Retinal pigment epithelial cell (primary cell): ENCODE results near the gene CLDN14.

ENCODE experiments used
- DNase-seq: peaks from one replicate; pipeline ENCODE4 v3.0.0-alpha.2; 2010; ENCODE audit warnings: low read depth
- H3K4me3 ChIP-seq: 2 replicates; pipeline ENCODE4 v1.5.1; 2011; ENCODE audit warnings: mild to moderate bottlenecking, low read length, control low read depth, moderate library complexity
- TF ChIP-seq, protein P1 (sequence below): conservative IDR thresholded peaks from 2 replicates; pipeline ENCODE4 v1.5.1; 2011; ENCODE audit warnings: low read depth, low read length, control low read depth, inconsistent platforms

Gene CLDN14

DNA sequence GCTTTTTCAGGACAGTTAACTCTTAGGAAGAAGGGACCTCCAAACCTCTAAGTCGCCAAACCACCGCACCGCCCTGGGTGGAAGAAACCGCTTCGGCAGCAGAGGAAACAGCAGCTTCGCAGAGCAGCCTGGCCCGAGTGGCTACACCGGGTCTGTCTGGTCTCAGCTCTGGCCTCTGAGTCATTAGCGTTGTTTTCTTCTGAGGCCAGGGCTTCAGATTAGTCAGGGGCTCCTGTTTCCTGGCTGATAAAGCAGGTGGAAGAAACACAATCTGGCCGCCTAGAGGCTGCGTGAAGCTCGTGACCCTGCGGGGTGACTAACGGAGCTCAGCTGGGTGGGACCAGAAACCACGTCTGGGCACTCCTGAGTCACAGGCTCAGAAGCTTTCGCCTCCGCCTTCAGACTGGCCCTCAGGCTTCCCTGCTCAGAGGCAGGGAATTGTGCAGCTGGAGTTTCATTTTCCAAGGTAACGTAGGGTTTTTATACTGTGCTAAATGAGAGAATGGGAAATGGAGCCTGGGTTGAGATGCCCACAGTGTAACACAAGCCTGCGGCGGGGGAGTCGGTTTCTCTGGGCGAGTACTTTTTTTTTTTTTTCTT is 49.9 kb downstream of the CLDN14 start:
- TF ChIP-seq, protein P1, sequence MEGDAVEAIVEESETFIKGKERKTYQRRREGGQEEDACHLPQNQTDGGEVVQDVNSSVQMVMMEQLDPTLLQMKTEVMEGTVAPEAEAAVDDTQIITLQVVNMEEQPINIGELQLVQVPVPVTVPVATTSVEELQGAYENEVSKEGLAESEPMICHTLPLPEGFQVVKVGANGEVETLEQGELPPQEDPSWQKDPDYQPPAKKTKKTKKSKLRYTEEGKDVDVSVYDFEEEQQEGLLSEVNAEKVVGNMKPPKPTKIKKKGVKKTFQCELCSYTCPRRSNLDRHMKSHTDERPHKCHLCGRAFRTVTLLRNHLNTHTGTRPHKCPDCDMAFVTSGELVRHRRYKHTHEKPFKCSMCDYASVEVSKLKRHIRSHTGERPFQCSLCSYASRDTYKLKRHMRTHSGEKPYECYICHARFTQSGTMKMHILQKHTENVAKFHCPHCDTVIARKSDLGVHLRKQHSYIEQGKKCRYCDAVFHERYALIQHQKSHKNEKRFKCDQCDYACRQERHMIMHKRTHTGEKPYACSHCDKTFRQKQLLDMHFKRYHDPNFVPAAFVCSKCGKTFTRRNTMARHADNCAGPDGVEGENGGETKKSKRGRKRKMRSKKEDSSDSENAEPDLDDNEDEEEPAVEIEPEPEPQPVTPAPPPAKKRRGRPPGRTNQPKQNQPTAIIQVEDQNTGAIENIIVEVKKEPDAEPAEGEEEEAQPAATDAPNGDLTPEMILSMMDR = no peak
- peak overlapping the region; percentile 37 for H3K4me3 ChIP-seq
- DNase-seq = peak; percentile 99

DNA sequence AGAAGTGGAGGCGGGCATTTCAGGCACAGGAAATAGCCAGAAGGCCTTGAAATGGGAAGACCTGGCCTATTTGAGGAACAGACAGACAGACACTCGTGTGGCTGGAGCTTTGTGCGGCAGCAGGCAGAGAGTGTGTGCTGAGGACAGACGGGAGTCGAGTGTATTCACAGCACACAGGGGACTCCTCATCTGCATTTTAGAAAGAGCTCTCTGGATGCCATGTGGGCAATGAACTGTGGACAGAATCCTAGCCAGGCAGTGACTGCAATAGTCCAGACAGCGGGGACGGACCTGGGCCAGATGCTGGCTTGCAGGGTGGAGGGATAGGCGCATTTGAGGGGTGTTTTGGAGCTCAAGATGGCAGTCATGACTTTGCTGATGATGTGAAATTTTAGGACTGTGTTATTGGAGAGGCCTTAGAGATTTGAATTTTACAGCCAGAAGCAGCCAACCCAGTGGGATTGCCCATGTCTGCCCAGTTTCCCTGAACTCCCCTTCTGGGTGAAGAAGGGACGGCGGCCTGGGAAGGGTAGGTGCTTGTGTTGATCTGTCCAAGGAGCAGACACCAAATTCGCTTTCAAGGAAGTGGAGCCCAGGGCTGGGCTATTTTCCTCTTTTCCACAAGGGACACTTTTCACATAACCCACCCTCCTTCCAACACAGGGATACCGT is 51.0 kb downstream of the CLDN14 start:
- no peak for DNase-seq
- TF ChIP-seq, protein P1 = no peak
- no peak overlapping the region for H3K4me3 ChIP-seq

DNA sequence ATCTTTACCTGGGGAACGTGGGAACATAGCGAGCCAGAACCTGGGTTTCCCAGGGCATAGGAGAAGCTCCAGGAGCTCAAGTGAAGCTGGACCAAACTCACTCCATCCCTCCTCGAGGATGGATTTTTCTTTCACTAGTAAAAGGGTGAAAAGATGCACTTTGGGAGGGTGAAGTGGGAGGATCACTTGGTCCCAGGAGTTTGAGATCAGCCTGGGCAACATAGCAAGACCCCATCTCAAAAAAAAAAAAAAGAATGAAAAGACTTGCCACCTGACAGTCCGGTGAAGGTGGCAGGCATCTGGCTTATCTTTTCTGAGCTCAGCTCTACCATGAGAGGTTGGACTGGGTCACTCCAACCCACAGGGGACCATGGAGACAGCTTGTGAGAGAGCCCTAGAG is 52.4 kb downstream of the CLDN14 start:
- TF ChIP-seq, protein P1 = no peak

DNA sequence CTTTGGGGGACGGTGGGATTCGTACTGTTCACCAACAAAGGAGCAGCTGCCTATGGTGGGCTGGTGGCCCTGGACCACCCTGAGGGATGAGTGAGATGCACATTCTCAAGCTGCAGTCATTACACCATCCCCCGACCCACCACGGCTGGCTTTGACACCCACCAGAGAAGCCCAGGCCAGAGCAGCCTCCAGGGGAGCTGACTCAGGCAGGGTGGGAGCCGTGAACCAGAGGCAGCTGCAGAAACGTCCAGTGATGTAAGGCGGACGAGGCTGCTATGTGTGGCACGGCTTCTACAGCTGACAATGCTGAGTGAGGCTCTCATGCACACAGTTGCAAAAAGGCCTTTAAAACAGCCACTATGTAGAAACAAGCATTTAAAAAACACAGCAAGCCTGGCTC is 54.6 kb downstream of the CLDN14 start:
- DNase-seq = no peak
- H3K4me3 ChIP-seq = no peak overlapping the region
- TF ChIP-seq, protein P1 = no peak

More for the DNA sequence above, 52.4 kb downstream of the CLDN14 start:
- no peak for DNase-seq
- H3K4me3 ChIP-seq = no peak overlapping the region

DNA sequence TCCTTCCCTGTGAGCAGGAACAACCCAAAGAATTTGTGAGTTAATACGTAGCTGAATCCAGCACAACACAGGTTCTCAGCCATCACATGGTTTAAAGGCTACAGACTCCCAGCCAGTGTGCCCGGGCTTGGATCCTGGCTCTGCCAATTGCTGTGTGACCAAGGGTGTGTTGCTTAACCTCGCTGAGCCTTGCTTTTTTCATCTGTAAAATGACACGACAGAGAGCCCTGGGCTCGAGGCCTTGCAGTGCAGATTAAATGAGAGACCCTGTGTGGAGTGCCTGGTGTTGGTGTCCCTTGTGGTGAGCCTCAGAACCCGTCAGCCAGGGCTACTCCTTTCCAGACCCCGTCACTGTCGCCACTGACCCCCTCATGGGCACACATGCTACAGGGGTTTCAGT is 55.3 kb downstream of the CLDN14 start:
- H3K4me3 ChIP-seq = no peak overlapping the region
- DNase-seq = no peak
- TF ChIP-seq, protein P1 = no peak

DNA sequence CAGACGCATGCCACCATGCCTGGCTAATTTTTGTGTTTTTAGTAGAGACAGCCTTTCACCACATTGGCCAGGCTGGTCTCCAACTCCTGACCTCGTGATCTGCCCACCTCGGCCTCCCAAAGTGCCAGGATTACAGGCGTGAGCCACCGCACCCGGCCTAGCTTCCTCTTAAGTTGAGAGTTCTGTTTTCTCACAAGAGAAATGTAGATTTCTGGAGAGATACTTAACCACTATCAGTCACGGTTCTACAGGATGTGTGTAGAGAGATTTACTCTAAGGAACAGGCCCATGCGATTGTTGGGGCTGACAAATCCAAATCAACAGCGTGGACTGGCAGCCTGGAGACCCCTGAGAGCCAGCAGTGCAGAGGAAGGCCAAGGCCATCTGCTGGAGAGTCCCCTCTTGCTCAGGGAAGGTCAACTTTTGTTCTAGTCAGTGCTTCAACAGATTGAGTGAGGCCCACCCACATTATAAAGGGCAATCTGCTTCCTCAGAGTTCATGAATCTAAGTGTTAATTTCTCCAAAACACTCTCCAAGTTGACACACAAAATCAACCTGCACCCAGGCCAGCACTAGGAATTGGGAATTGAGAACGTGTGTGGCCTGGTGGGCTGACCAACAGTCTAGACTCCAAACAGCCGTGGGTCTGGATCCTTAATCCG is 56.0 kb downstream of the CLDN14 start:
- TF ChIP-seq, protein P1 = no peak
- DNase-seq = no peak
- H3K4me3 ChIP-seq = no peak overlapping the region
